Measurements from ENCODE around the gene ABCA2.

- no peak for TF ChIP-seq GATA1 (IDR thresholded peaks at IDR 0.05; ENCODE audit: low read depth, low read length)
- TF ChIP-seq POLR2A (IDR thresholded peaks at IDR 0.05; ENCODE audit: low read length) = no peak
Observed at GRCh38 chr9:137034039-137034708, 6.1 kb upstream of the ABCA2 start.

All from erythroblast (primary cell).